GM21737 (cell line): ENCODE results near the gene N4BP2L1.

ENCODE experiments used
- ATAC-seq: cut with Tn5 transposase; IDR thresholded peaks from one replicate; pipeline ENCODE4 v1.9.1; 2021; ENCODE audit warnings: mild to moderate bottlenecking, moderate library complexity; ENCODE audit not compliant: unreplicated experiment

N4BP2L1 gene

DNA sequence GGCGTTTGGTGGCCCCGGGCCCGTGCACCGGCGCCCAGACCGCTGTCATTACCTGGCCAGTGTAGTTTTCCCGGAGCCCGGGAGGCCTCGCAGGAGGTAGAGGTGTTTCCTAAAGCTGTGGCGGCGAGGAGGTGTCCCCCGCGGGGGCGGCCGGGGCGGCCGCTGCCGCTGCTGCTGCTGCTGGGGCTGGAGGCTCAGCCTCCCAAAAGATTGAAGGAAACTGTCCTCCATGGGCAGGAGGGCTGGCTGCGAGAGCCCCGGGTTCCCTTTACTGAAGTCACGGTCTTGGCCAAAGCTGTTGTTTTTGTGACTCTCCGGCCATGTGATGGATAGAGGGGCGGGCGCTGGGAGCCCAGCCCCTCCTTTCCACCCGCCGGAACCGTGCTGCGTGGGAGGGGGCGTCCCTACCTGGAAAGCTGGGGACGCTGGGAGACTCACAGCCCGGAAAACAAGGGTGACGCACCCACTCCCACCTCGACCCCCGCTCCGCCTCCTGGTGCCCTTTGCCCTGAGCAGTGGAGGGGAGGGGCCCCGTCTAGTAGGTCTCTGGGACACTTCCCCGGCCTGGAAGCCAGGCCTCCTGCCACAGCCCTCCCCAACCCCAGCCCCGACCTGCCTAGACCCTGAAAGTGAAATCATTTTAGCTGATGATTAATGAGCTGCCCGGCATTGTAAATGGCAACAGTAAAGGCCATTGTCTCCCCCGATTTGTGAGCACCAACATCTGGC, at the start of gene N4BP2L1:
TSS of gene N4BP2L1 (minus strand) at position 279 of the 729 bp plus-strand sequence. CDS start at position 231, 48 bp downstream.
- ATAC-seq = peak; percentile 69

DNA sequence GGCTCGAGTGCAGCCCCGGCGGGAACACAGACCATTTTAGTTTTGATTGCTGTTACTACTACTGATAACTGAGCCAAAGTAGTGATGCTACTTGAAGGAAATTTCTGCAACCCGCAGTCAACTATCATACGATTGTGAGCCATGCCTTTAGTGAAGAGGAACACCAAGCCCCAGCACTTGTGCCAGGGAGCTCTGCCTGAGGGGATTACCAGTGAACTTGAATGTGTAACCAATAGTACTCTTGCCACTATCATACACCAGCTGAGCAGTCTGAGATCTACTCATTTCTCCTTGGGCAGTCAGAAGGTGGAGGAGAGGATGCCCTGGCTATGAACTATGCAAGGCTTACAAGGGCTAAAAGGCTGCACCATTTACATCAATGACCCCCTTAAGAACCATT, 49.0 kb upstream of the N4BP2L1 start:
- no peak for ATAC-seq

DNA sequence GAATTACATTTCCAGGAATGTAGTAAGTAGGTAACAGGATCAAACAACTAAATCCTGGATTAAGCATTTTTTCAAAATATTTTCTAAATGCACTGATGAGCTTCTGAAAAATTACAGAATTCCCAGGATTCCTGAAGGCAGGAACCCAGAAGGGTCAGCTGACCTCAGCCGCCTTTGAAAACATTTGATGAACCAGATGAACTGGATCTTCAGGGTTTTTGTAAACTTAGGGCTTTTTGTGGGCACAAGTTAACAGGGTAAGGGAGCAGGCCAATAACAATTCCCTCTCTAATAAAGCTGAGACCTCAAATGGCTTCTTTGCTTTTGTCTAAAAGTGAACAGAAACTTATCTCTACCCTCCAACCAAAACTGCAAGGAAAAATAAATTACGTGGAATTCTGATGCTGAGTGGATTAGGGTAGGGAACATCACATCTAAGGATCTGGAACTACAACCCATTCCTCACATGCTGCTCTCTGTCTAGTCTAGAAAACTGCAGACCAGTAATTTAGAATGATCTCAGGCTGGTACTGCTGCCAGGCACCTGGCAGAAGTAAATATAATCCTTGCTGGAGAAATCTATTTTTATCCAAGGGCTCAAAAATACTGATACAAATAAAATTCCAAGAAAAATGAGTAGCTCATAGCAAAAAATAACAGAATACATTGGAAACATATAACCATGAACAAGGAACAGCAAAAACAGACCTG, 48.2 kb upstream of the N4BP2L1 start:
- no peak for ATAC-seq

DNA sequence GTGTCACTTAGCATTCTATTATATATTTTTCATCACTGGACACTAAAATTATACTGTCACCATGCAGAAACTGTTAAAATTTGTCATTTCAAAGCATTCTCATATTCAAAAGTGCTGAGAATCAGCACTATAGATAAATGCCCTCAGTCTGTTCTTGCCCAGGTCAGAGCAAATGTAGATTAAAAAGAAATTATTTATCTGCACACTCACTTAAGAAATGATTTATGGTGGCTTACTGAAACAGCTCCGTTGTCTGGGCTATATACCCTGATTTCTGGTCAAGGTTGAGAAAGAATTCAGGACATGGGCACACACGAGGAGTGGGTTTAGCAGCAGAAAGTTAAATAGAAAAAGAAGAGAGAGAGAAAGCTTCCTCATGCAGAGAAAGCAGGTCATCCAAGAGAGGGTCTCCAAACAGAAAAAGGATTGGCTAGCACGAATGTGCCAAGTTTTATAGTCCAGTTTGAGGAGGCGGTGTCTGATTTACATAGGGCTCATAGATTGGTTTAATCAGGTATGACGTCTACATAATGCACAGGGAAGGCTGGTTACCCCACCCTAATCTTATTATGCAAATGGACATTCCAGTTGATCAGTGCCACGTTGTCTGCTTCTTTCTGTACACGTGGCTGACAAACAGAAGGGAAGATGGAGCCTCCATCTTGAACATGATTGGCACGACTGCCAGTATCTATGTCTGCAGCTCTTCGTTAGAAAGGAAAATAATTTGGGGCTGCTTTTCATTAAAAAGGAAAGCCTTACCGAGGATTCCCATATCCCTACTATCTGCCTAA, 47.3 kb upstream of the N4BP2L1 start:
- no peak for ATAC-seq

DNA sequence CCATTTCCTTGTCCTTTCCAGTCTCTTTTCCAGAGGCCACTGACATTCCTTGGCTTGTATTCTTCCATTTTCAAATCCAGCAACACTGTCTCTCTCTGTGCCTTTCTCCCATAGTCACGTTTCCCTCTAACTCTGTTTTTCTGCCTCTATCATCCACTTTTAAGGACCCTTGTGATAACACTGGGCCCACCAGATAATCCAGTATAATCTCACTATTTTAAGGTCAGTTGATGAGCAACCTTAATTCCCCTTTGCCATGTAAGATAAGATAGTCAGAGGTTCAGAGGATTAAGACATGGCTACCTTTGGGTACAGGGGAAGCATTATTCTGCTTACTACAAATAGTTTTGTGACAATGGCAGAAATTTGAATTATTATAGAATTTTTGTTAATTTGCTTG, 45.7 kb upstream of the N4BP2L1 start:
- no peak for ATAC-seq

DNA sequence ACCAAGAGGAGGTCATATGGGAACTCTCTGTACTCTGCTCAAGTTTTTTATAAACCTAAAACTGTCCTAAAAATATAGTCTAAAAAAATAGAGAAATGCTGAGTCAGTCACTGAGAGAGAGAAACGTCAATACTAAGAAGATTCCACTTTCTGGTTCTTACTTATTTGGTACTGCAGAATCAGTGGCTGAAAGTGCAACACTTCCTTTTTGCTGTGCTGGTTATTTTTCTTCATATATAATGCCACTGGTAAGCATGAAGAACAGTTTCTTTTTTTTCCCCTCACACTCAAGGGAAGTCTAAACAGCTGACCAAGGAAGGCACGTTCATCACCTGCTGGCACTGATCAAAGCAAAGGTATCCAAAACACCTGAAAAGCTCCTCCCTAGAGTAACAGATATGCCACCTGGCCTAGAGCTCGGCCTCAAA, 44.3 kb upstream of the N4BP2L1 start:
- ATAC-seq = peak; percentile 75

DNA sequence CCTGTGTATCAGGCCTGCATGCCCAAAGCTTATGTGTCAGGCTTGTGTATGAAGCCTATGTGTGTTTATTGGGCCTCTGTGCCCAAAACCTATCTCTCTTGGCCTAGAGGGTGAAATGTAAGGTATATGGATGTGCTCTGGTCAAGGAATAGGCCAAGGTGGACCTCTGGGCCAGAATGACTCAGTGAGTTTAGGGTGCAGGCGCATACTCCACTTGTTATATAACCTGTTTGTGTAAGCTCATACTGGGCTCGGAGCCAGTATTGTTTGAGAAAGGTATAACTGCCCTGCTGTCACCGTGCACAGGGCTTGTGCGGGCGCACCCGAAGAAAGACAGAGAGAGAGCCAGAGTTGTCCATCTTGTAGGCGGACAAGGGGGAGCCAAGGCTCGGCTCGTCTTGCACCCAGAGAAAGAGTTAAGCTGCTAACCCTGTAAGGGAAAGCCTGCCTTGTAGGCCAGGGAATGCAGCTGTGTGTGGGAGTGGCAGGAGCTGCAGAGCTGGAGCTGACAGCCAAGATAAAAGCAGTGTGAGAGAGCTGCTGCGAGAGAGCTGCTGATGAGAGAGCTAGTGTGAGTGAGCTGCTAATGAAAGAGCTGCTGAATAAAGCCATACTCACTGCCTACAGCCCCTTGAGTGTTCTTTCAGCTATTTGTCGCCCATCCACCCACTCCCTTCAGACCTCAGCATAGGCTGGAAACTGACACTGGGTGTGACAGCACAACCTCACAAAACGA, 43.4 kb upstream of the N4BP2L1 start:
- ATAC-seq = no peak

DNA sequence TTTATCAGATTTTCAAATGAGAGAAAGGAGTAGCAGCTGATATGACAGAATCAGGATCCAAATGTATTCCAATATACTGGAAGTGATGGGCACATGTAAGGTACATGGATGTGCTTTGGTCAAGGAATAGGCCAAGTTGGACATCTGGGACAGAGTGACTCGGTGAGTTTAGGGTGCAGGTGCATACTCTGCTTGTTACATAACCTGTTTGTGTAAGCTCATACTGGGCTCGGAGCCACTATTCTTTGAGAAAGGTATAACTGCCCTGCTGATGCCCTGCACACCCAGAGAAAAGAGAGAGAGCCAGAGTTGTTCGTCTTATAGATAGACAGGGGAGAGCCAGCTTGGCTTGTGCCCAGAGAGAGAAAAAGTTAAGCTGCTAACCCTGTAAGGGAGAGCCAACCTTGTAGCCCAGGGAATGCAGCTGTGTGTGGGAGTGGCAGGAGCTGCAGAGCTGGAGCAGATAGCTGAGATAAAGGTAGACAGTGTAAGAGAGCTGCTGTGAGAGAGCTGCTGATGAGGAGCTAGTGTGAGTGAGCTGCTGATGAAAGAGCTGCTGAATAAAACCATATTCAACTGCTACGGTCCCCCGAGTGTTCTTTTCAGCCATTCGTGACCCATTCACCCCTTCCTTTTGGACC, 40.7 kb upstream of the N4BP2L1 start:
- ATAC-seq = no peak

DNA sequence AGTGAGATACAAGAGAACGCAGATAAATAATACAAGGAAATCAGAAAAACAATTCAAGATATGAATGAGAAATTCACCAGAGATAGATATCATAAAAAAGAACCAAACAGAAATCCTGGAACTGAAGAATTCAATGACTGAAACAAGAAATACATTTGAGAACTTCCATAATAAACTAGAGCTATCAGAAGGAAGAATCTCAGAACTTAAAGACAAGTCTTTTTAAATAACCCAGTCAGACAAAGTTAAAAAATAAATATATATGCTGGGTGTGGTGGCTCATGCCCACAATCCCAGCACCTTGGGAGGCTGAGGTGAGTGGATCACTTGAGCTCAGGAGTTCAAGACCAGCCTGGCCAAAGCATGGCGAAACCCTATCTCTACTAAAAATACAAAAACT, 28.7 kb upstream of the N4BP2L1 start:
- no peak for ATAC-seq

DNA sequence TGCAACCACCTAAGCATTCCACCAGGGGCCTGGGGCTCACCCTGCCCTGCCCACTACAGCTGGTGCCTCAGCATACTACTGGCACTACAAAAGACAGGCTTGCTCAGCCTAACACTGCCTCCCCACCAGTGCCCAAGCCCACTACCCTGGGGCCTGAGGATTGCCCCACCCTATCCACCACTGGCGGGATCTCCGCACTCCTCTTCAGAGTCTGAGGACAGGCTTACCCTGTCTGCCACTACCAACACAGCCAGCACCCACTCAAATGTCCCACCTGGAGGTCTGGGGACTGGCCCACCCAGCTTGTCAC, 27.6 kb upstream of the N4BP2L1 start:
- no peak for ATAC-seq

DNA sequence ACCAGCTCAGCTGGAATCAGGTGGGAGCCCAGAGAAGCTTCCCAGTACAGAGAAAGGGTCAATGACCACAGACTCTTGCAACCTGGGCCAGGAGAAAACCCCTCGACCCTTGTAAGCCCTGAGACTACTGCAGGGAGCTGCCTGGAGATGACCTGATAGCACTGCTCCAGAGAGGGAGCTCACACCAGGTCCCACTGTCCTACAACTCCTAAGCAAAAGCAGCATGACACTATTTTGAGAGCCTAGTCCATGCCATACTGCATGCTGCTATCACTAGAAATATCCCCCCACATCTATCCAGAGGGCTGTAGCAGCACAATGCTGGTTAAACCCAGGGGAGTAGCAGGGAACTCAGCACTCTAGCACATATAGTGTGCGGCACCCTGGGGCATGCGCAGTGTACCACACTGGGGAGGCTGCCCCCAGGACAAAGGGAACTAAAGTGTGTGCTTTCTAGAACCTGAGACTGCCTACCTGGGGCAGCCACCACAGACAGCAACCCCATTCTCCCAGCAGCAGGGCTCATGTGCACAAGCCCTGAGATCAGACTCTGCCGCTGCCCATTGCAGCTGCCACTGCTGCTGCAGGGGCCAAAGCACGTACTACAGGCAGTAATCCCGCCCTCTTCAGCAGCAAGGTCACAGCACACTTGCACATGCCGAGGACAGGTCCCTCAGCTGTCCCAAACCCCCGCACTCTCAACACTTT, 27.1 kb upstream of the N4BP2L1 start:
- no peak for ATAC-seq

DNA sequence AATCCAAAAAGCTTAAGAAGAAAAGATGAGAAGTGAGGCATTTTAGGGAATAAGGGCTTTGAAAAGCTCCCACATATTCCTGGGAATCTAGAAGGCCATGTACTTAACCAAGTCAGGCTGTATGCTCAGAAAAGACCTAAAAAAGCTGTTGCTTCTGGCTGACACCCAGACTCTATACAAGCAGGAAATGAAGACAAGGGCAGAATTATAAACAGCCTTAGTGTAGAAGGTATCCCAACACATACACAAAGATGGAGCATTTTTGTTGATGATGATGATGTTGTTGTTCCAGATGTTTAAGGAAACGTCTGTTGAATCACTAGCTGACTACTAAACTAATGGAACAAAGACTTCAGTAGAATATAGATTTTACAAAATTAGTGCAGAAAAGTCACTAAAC, 26.1 kb upstream of the N4BP2L1 start:
- ATAC-seq = no peak

DNA sequence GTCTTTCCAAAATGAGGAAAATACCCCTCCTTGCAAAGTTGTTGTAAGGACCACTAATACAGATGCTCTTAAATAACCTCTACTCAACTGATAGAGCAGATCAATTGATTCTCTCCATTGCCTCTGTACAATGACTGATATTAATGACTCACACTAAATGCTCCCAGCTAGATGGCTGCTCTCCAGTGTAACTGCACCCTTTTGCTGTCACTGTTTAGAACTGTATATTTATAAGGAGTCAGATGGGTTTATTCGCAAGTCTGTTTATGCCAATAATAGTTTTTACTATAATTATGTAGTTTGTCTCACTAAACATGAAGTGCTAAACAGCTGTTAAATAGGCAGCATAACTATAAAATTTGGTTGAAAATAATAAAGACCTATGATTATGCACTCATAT, 21.0 kb upstream of the N4BP2L1 start:
- no peak for ATAC-seq

DNA sequence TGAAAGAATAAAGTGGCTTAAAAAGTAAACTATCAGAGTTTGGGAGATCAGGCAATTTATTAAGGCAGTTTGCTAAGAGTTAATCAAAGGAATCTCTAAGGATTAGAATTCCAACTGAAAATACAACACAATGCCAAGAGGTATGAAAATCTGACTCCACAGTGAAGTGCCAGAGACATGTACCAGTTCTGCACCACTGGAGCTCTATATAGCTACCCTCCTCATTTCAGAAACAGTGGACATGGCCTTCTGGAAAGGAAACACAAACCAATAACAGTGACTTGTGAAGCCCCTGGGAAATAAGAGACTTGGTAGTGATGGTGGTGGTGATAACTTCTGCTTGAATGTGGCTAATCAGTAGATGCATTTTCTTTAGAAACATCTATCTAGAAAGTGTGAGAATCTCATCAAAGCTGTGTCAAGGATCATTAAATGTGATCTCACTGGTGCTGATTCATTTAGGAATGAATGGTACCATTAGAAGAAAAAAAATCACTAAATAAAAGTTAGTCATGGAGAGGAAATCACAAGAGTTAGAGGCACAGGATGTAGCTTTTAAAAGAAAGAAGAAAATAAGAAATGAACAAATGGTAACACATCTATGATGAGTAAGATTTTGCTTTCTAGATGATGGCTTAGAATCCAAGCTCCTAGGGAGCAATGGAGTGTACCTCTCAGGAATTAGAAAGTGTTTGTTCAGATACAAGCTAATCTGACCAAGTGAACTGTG, 20.1 kb upstream of the N4BP2L1 start:
- ATAC-seq = no peak

DNA sequence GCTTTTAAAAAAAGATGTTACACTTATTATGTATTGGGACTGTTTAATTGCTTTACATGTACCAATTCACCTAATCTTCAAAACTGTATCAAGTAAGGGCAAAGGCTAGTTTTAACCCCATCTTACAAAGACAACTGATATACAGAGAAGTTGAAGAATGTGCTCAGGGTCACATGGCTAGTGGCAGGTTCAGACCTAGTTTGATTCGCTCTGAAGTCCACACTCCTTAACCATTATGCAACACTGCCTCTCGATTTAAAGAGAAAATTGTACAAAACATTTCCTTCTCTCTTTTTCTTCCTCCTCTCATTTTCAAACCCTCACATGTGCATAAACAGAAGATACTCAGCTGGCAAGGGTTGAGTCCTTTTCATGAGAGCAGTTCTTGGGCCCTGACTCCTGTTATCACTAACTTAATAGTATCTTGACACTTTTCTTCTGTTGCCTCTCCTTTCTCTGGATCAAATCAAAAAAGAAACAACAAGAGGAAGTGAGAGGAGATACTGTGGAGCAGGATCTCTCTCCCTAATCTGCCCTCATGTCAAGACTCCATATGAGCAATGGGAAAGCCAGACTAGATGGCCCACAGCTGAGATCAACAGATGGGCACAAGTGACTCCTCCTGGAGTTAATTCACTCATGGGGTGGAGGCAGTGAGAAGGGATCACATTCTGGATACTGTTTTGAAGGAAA, 19.0 kb upstream of the N4BP2L1 start:
- ATAC-seq = no peak

DNA sequence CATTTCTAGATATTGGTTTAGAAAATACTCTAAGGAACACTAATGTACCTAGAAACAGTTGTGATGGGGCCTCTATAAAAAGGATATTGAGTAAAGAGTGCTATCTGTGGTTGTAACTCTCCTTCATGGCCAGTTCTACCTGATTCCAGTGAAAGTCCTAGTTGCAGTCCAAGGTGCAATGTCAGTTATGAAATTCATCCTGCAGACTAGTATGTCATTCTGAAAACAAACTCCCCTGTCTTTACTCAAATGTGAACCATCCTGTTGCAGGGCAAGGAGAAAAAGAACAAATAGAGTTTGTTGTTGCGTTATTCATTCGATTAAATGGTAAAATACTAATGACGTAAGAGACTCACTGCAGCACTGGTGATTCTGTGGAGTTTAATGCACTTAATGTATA, 18.3 kb upstream of the N4BP2L1 start:
- no peak for ATAC-seq

DNA sequence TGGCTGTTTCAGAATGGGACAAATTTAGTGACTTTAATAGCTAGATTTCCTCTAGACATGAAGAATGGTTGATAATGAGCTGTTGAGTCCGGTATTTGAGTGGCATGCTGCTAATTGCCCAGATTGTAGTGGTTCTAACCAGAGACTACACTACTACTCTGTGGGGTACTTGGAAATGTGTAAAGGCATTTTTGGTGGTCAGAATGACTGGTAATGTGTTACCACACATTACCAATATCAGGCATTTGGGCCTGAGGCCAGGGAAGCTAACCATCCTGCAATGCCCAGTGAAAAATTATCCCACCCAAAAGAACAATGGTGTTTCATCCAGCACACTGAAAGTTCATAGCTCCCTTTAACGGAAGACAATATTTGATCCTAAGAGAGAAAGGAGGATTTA, 17.5 kb upstream of the N4BP2L1 start:
- ATAC-seq = no peak

DNA sequence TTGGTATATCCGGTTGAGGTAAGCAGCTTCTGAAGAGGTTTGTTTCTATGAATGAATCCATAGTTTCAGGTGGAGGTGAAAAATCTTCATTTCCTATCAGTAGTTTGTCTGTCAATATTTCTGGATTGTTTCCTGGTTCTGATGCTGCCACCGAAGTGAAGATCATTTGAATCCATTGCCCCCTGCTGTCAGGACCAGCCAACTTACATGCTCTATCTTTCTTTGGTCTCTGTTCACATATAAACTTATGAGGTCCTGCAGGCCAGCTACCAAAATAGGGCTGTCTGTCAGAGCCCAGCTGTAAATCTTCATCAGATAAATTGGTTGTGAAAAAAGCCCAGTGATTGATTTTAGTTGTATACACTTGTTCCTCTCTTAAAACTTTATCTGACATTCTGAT, 15.2 kb upstream of the N4BP2L1 start:
- peak; percentile 63 for ATAC-seq

DNA sequence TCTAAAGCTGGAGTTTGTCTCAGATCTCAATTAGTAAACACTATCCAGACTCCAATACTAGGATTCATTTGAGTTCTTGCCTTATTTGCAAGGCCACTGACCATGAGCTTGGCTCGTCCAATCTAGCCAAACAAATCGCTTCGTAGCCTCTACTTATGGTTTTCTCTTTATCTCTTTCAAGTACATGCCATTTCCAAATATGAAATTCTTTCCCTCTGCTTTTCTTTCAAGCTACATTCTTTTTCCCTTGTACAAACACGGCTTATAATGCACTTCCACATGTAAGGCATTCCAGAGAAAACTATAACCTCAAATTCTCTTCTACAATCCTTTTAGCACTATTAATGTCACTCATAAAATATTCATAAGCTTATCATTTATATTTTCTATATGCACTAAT, 10.9 kb upstream of the N4BP2L1 start:
- ATAC-seq = no peak
